Measurements from ENCODE around the gene POLR3GL.
"Not testable (repeated sequence)": the region's sequence is repeated elsewhere in the genome, so short reads cannot be mapped to it uniquely, and the experiment has no call there.

POLR3GL gene

GRCh38 chr1:145964328-145965118 is at the start of gene POLR3GL, which contains the start of gene ANKRD34A:
Gene POLR3GL, plus strand, starts transcription at chr1:145964690. Its CDS starts 10,176 bp downstream, at chr1:145974866.
Gene ANKRD34A, minus strand, starts transcription at chr1:145964575. Its CDS starts 2,816 bp downstream, at chr1:145961759.
- DNase-seq, result peak; percentile 82

GRCh38 chr1:145916745-145917144 is 47.7 kb upstream of the POLR3GL start:
- DNase-seq, result no peak

GRCh38 chr1:145917595-145917994 is 46.9 kb upstream of the POLR3GL start:
- DNase-seq, result no peak

- peak; percentile 96 for DNase-seq
Observed at GRCh38 chr1:145918144-145918991, 46.1 kb upstream of the POLR3GL start, which contains the start of gene PEX11B. Gene PEX11B, minus strand, starts transcription at chr1:145918717. Its CDS starts 29 bp downstream, at chr1:145918688.

GRCh38 chr1:145918992-145919939 is 45.2 kb upstream of the POLR3GL start:
- no peak for DNase-seq

GRCh38 chr1:145920297-145920696 is 44.2 kb upstream of the POLR3GL start:
- DNase-seq, result not testable (repeated sequence)

- DNase-seq, result no peak
Observed at GRCh38 chr1:145922266-145922665, 42.2 kb upstream of the POLR3GL start.

GRCh38 chr1:145926686-145927062 is 37.8 kb upstream of the POLR3GL start:
- DNase-seq, result no peak

GRCh38 chr1:145927063-145927886 is 37.2 kb upstream of the POLR3GL start, which contains the start of gene RBM8A:
Gene RBM8A, minus strand, starts transcription at chr1:145927484. Its CDS starts 58 bp downstream, at chr1:145927426.
- peak; percentile 98 for DNase-seq

- no peak for DNase-seq
Observed at GRCh38 chr1:145927916-145928643, 36.4 kb upstream of the POLR3GL start.

- peak; percentile 35 for DNase-seq
Observed at GRCh38 chr1:145932522-145933009, 31.9 kb upstream of the POLR3GL start.

GRCh38 chr1:145935708-145936107 is 28.8 kb upstream of the POLR3GL start:
- no peak for DNase-seq

GRCh38 chr1:145936247-145936646 is 28.2 kb upstream of the POLR3GL start:
- no peak for DNase-seq

- no peak for DNase-seq
Observed at GRCh38 chr1:145937436-145937835, 27.1 kb upstream of the POLR3GL start.

- no peak for DNase-seq
Observed at GRCh38 chr1:145942405-145942804, 22.1 kb upstream of the POLR3GL start.

- no peak for DNase-seq
Observed at GRCh38 chr1:145942871-145943270, 21.6 kb upstream of the POLR3GL start.

- no peak for DNase-seq
Observed at GRCh38 chr1:145944532-145944931, 20.0 kb upstream of the POLR3GL start.

GRCh38 chr1:145946477-145946986 is 18.0 kb upstream of the POLR3GL start:
- DNase-seq, result no peak

- DNase-seq, result no peak
Observed at GRCh38 chr1:145947551-145947950, 16.9 kb upstream of the POLR3GL start.

GRCh38 chr1:145949219-145949618 is 15.3 kb upstream of the POLR3GL start:
- no peak for DNase-seq

Data from SIG-M5 (cell line).